Mesendoderm (in vitro differentiated cells): Measurements from ENCODE around the gene PFKL.
A peak's percentile ranks its signal among the peaks of the same experiment; 100 is the strongest.

Experiments
- DNase-seq: peaks from one replicate; pipeline ENCODE4 v3.0.0; 2013
- H2AK5ac ChIP-seq: 2 replicates; pipeline ENCODE4 v1.6.1; 2013; ENCODE audit warnings: low read length, inconsistent platforms
- H2BK120ac ChIP-seq: 2 replicates; pipeline ENCODE4 v1.6.1; 2013; ENCODE audit warnings: low read depth, mild to moderate bottlenecking, low read length, moderate library complexity, mixed read lengths
- H2BK15ac ChIP-seq: replicated peaks from 2 replicates; pipeline ENCODE4 v1.6.1; 2013; ENCODE audit warnings: low read depth, mild to moderate bottlenecking, moderate library complexity
- H2BK5ac ChIP-seq: 2 replicates; pipeline ENCODE4 v1.6.1; 2013; ENCODE audit warnings: low read length, inconsistent platforms
- H3K18ac ChIP-seq: 2 replicates; pipeline ENCODE4 v1.6.1; 2013; ENCODE audit warnings: mild to moderate bottlenecking, low read length, mixed read lengths
- H3K23ac ChIP-seq: one replicate; pipeline ENCODE4 v1.6.1; 2013; ENCODE audit warnings: low read length
- H3K27ac ChIP-seq: 2 replicates; pipeline ENCODE4 v1.5.1; 2013; ENCODE audit warnings: low read depth, mild to moderate bottlenecking, inconsistent platforms, low read length, moderate library complexity
- H3K27me3 ChIP-seq: 2 replicates; pipeline ENCODE4 v1.6.1; 2013; ENCODE audit warnings: low read length, control low read depth, mild to moderate bottlenecking, inconsistent platforms; ENCODE audit not compliant: insufficient read depth, poor library complexity
- H3K36me3 ChIP-seq: 2 replicates; pipeline ENCODE4 v1.6.1; 2013; ENCODE audit warnings: low read length, inconsistent platforms; ENCODE audit not compliant: control insufficient read depth, insufficient read depth
- H3K4ac ChIP-seq: one replicate; pipeline ENCODE4 v1.6.1; 2013; ENCODE audit warnings: low read depth, mild to moderate bottlenecking, low read length, moderate library complexity
- H3K4me1 ChIP-seq: 2 replicates; pipeline ENCODE4 v1.6.1; 2013; ENCODE audit warnings: low read depth, low read length, inconsistent platforms; ENCODE audit not compliant: control insufficient read depth
- H3K4me2 ChIP-seq: 2 replicates; pipeline ENCODE4 v1.6.1; 2013; ENCODE audit warnings: low read length
- H3K4me3 ChIP-seq: 2 replicates; pipeline ENCODE4 v1.5.1; 2013; ENCODE audit warnings: mild to moderate bottlenecking, low read length
- H3K56ac ChIP-seq: one replicate; pipeline ENCODE4 v1.6.1; 2013; ENCODE audit warnings: low read length
- H3K79me1 ChIP-seq: 2 replicates; pipeline ENCODE4 v1.6.1; 2013; ENCODE audit warnings: low read length, inconsistent platforms
- H3K79me2 ChIP-seq: 2 replicates; pipeline ENCODE4 v1.6.1; 2013; ENCODE audit warnings: mild to moderate bottlenecking, low read length; ENCODE audit not compliant: control insufficient read depth, insufficient read depth
- H3K9ac ChIP-seq: 2 replicates; pipeline ENCODE4 v1.6.1; 2013; ENCODE audit warnings: low read length, inconsistent platforms
- H4K5ac ChIP-seq: one replicate; pipeline ENCODE4 v1.6.1; 2013; ENCODE audit warnings: low read length
- H4K8ac ChIP-seq: one replicate; pipeline ENCODE4 v1.6.1; 2013; ENCODE audit warnings: low read depth, mild to moderate bottlenecking, control low read depth, low read length, moderate library complexity
- WGBS: extraction: QIAGEN DNeasy Blood & Tissue Kit; methylation state at CpG from one replicate; pipeline ENCODE4 v1.1.7; 2013; ENCODE audit warnings: low lambda C conversion rate, missing lambda C conversion rate; ENCODE audit not compliant: insufficient coverage; ENCODE audit errors: extremely low coverage; 5-methylcytosine and 5-hydroxymethylcytosine counted together

PFKL gene

GRCh38 chr21:44364151-44365053, 64.5 kb downstream of the PFKL start:
- H3K79me2 ChIP-seq, result no peaks in the 10 kb centered on the region
- no peak overlapping the region for H3K27ac ChIP-seq
- no peaks in the 10 kb centered on the region for H3K27me3 ChIP-seq
- H3K18ac ChIP-seq, result no peak overlapping the region
- H3K56ac ChIP-seq, result no peak overlapping the region
- no peak overlapping the region for H2BK120ac ChIP-seq
- no peak overlapping the region for H2BK15ac ChIP-seq
- no peak overlapping the region for H4K8ac ChIP-seq
- WGBS, result no CpG with 5 or more reads among the region's 22 CpGs
- H3K9ac ChIP-seq, result no peak overlapping the region
- no peak overlapping the region for H2AK5ac ChIP-seq
- H3K4me1 ChIP-seq, result no peaks in the 10 kb centered on the region
- H3K4me3 ChIP-seq, result no peak overlapping the region
- no peak overlapping the region for H3K4ac ChIP-seq
- H3K36me3 ChIP-seq, result no peaks in the 10 kb centered on the region
- H3K79me1 ChIP-seq, result no peaks in the 10 kb centered on the region
- no peak overlapping the region for H3K23ac ChIP-seq
- no peak overlapping the region for H2BK5ac ChIP-seq
- no peak overlapping the region for H3K4me2 ChIP-seq
- DNase-seq, result no peak
- H4K5ac ChIP-seq, result no peak overlapping the region

DNA sequence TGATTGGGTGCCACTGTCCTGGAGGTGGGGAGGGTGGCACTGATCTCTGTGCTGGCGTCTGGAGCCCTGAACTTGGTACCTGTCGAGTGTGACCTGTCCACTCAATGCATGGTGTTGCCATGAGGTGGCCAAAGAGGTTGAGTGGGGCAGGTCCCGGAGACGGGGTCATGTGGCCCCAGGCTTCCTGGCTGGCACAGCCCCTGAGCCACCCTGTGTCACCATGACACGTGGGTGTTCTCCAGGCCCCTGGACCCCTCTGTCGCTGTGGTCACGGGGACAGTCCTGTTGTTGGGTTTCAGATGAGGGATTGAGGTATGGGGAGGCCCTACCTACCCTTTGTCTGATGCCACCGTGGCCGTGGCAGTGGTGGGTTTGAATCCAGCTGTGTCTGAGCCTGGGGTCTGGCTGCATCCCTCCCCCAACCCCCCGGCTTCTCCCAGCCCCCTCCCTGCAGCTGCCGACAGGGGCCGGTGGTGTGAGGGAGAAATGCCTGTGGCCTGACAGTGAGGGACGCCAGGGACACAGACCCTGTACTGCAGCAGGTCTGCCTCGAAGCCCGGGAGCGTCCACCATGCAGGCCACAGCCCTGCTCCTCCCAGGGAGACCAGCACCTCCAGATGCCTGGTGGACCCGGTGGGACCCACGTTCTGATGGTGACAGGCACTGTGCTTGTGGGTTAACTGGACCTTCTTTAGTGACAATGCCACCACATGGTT, 65.6 kb downstream of the PFKL start:
- Histone ChIP-seq H3K79me2 (no peaks in the 10 kb centered on the region), H3K23ac (no peak overlapping the region), H3K36me3 (no peaks in the 10 kb centered on the region), H3K27ac (no peak overlapping the region), H3K9ac (no peak overlapping the region), H3K4me2 (no peak overlapping the region), H3K79me1 (no peaks in the 10 kb centered on the region), H2BK5ac (no peak overlapping the region), H3K56ac (no peak overlapping the region), H2BK120ac (no peak overlapping the region), H3K4me1 (no peaks in the 10 kb centered on the region), H4K8ac (no peak overlapping the region), H2AK5ac (no peak overlapping the region), H4K5ac (no peak overlapping the region), H3K4ac (no peak overlapping the region), H3K18ac (no peak overlapping the region), H3K4me3 (no peak overlapping the region), H2BK15ac (no peak overlapping the region), H3K27me3 (no peaks in the 10 kb centered on the region)
- DNase-seq, result no peak
- no CpG with 5 or more reads among the region's 18 CpGs for WGBS

GRCh38 chr21:44365967-44366585, 66.2 kb downstream of the PFKL start:
- Histone ChIP-seq H3K27me3 (no peaks in the 10 kb centered on the region), H3K56ac (no peak overlapping the region), H4K8ac (no peak overlapping the region), H3K4me3 (no peak overlapping the region), H2BK15ac (no peak overlapping the region), H3K9ac (no peak overlapping the region), H3K4me1 (no peaks in the 10 kb centered on the region), H2AK5ac (no peak overlapping the region), H3K79me2 (no peaks in the 10 kb centered on the region), H3K4me2 (no peak overlapping the region), H3K23ac (no peak overlapping the region), H3K79me1 (no peaks in the 10 kb centered on the region), H3K4ac (no peak overlapping the region), H3K27ac (no peak overlapping the region), H3K36me3 (no peaks in the 10 kb centered on the region), H3K18ac (no peak overlapping the region), H4K5ac (no peak overlapping the region), H2BK5ac (no peak overlapping the region), H2BK120ac (no peak overlapping the region)
- no CpG with 5 or more reads among the region's 22 CpGs for WGBS
- no peak for DNase-seq

DNA sequence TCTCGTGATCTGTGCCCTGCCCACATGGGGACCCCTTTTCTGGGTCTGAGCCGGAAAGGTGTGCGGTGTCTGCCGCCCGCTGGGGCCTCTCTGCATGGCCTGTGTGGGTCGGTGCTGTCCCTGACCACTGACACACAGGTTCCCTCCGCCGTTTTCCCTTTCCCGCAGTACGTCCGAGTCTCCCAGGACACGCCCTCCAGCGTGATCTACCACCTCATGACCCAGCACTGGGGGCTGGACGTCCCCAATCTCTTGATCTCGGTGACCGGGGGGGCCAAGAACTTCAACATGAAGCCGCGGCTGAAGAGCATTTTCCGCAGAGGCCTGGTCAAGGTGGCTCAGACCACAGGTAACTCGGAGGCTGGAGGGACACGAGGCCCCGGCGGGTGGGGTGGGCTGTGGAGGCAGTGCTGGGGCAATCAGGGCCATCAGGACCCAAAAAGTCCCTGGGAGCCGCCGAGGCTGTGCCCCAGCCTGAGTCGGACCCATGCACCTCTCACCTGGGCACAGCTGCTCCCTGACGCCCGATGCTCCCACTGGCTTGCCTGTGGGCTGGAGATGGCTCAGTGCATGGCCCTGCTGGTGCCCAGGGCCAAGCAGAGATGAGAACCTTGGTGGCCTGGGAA, 66.8 kb downstream of the PFKL start:
- Histone ChIP-seq H3K4me2 (no peak overlapping the region), H3K79me2 (no peaks in the 10 kb centered on the region), H3K4me3 (no peak overlapping the region), H3K79me1 (no peaks in the 10 kb centered on the region), H3K18ac (no peak overlapping the region), H3K36me3 (no peaks in the 10 kb centered on the region), H3K56ac (no peak overlapping the region), H3K4me1 (no peaks in the 10 kb centered on the region), H3K23ac (no peak overlapping the region), H3K4ac (no peak overlapping the region), H2BK5ac (no peak overlapping the region), H4K8ac (no peak overlapping the region), H3K27ac (no peak overlapping the region), H3K27me3 (no peaks in the 10 kb centered on the region), H2BK15ac (no peak overlapping the region), H3K9ac (no peak overlapping the region), H4K5ac (no peak overlapping the region), H2AK5ac (no peak overlapping the region), H2BK120ac (no peak overlapping the region)
- DNase-seq, result no peak
- WGBS, result no CpG with 5 or more reads among the region's 28 CpGs

DNA sequence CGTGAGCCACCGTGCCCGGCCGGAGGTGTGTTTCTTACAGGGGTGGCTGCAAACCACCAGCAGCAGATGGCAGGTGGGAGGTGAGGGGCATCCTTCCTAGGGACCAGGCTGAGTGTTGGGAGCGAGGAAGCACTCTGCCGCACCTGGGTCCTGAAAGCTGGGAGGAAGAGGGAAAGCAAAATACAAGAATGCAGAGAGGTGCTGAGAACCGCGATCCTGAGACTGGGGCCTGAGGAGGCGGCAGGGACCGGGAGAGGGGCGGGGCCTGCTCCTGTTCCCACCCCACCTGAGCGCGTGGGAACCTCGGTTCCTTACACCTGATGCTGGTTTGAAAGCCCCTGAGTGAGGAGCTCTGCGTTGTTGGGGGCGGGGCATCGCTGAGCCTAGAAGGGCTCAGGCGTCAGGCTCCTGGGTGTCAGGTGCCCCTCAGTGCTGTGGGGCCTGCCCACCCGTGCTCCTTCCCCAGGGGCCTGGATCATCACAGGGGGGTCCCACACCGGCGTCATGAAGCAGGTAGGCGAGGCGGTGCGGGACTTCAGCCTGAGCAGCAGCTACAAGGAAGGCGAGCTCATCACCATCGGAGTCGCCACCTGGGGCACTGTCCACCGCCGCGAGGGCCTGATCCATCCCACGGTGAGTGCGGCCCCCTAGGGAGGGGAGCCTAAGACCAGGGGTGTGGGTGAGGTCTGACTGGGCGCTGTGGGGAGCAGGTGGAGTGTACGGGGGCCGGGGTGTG, 69.0 kb downstream of the PFKL start:
- no peak overlapping the region for H2BK15ac ChIP-seq
- H3K18ac ChIP-seq, result no peak overlapping the region
- H3K9ac ChIP-seq, result no peak overlapping the region
- H2BK120ac ChIP-seq, result no peak overlapping the region
- no peaks in the 10 kb centered on the region for H3K36me3 ChIP-seq
- no peak overlapping the region for H3K4me3 ChIP-seq
- H3K4me2 ChIP-seq, result no peak overlapping the region
- H3K27ac ChIP-seq, result no peak overlapping the region
- no peaks in the 10 kb centered on the region for H3K4me1 ChIP-seq
- no peak overlapping the region for H2BK5ac ChIP-seq
- H3K56ac ChIP-seq, result peak overlapping the region; percentile 34
- no peaks in the 10 kb centered on the region for H3K79me2 ChIP-seq
- DNase-seq, result peak; percentile 29
- no peak overlapping the region for H3K4ac ChIP-seq
- no peak overlapping the region for H4K5ac ChIP-seq
- H3K23ac ChIP-seq, result peak overlapping the region; percentile 9
- H4K8ac ChIP-seq, result no peak overlapping the region
- no peaks in the 10 kb centered on the region for H3K79me1 ChIP-seq
- no peak overlapping the region for H2AK5ac ChIP-seq
- whole genome bisulfite sequencing, result no CpG with 5 or more reads among the region's 35 CpGs
- H3K27me3 ChIP-seq, result no peaks in the 10 kb centered on the region
